GM04504 (cell line): ENCODE results near the gene KCNIP3.
"Not testable (repeated sequence)": the region's sequence is repeated elsewhere in the genome, so short reads cannot be mapped to it uniquely, and the experiment has no call there.

Experiments
- DNase-seq: peaks from one replicate; pipeline ENCODE4 v3.0.0-alpha.2; 2012; ENCODE audit warnings: low read depth

The KCNIP3 gene

DNA sequence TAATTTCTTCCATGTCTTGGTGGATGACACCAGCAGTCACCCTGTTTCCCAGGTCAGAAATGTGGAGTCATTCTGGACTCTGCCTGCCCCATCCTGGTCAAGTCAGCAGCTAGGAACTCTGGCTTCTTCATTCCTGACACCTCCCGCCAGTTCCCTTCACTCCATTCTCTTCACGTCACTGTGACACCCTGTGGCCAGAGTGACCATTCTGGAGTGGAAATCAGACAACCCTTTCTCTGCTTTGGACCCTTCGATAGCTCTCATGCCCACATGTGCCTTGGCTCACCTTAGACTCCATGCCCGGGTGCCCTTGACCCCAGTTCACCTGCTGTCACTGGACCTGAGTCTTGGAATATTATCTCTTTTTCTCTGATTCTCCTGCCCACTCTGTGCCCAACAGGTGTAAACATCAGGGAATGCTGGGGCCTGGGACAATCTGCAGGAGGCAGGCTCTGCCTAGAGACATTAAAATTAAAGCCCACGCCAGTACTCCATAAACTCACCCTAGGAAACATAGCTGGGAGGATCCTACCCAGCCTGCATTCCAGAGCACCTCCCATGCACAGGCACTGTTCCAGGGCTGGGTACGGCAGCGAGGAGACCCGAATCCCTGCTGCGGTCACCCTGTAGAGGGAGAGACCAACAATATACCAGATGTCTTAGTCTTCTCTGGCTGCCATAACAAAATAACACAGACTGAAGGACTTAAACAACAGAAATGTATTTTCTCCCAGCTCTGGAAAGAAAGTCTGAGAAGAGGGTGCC, 64.3 kb downstream of the KCNIP3 start:
- no peak for DNase-seq

DNA sequence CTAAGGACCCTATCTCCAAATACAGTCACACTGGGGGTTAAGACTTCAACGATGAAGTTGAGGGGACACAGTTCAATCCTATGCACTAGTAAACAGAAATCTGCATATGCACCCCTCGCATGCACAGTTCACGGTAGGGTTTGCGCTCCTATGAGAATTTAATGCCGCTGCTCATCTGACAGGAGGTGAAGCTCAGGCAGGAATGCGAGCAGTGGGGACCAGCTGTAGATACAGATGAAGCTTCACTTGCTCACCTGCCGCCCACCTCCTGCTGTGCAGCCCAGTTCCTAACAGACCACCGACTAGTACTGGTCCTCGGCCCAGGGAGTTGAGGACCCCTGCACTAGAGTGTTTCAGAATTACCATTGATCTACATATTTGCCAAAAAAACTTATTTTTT, 65.3 kb downstream of the KCNIP3 start:
- DNase-seq: no peak

GRCh38 chr2:95366514-95366913, 69.4 kb downstream of the KCNIP3 start:
- no peak for DNase-seq

DNA sequence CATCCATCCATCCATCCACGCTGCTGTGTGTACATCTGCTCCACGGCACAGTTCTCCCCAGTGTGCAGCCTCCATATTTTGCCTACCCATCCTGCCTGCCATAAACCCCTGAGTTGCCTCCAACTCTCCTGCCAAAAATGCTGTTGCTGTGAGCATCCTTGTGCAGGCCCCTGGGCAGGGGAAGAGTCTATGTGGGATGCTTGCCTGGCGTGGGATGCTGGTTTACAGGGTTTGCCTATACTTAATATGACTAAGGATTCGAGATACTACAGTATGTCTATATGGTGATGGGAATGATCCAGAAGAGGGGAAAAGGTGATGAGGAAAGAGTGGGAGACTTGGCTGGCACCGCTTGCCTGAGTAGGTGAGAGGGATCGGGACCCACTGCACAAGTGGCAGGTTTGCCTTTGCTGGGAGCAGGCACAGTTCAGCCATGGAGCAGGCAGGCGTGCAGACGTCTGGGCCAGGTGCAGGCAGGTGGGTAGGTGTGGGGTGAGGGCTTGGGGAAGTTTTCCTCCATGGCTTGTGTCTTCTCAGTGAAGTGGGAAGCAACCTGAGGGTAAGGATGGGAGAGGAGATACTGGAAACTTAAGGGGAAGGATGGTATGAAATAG, 75.2 kb downstream of the KCNIP3 start:
- DNase-seq: no peak

GRCh38 chr2:95372845-95373244, 75.7 kb downstream of the KCNIP3 start:
- no peak for DNase-seq

GRCh38 chr2:95374029-95374428, 76.9 kb downstream of the KCNIP3 start:
- DNase-seq: no peak

GRCh38 chr2:95374451-95374920, 77.3 kb downstream of the KCNIP3 start:
- no peak for DNase-seq

DNA sequence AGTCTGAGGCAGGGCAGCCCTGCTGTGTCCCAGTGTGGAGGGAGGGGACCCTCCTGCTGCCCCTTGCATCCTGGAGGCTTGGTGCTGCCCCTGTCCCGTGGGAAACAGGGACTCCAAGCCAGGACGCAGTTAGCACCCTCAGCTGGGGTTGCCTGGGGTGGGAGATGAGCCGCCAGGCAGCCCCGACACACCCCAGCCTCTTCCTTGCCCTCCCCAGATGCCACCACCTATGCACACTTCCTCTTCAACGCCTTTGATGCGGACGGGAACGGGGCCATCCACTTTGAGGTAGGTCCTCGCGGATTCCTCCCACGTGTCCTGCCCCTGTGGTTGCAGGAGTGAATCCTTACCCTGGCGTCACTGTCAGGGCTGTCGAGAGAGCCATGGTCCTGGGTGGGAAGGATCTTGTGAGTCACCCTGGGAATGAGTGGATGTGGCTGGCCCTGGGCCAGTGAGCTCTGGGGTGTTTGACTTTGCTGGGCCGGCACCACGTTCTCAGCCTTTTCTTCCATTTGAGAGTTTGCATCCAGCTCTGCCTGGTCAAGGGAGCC, 77.8 kb downstream of the KCNIP3 start:
- DNase-seq: no peak

DNA sequence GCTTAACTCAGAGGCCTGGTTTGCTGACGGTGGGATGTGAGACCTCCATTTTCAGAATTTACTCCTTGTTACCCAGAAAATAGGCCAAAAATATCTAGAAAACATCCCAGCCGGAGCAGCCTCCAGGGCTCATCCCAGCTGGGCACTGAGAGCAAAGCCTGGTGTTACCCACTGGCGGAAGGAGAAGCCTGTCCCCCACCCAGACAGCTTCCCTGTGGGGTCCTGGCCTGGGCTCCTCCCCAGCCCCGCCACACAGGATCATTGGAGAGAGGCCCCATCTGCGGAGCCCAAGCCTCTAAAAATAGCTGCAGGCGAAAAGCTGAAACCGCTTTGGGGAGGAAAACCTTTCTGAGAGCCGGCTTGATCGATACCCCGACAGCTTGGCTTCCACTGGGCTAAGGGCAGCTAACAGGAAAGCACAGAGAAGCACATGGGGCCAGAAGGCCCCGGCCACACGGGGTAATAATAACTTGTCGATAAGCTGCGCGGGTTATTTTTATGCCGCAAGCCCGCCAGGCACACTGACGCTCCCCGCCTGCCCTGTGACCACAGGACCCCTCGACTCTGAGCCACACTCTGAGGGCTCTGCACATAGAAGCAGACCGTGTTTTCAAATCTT, 78.5 kb downstream of the KCNIP3 start:
- DNase-seq: no peak

DNA sequence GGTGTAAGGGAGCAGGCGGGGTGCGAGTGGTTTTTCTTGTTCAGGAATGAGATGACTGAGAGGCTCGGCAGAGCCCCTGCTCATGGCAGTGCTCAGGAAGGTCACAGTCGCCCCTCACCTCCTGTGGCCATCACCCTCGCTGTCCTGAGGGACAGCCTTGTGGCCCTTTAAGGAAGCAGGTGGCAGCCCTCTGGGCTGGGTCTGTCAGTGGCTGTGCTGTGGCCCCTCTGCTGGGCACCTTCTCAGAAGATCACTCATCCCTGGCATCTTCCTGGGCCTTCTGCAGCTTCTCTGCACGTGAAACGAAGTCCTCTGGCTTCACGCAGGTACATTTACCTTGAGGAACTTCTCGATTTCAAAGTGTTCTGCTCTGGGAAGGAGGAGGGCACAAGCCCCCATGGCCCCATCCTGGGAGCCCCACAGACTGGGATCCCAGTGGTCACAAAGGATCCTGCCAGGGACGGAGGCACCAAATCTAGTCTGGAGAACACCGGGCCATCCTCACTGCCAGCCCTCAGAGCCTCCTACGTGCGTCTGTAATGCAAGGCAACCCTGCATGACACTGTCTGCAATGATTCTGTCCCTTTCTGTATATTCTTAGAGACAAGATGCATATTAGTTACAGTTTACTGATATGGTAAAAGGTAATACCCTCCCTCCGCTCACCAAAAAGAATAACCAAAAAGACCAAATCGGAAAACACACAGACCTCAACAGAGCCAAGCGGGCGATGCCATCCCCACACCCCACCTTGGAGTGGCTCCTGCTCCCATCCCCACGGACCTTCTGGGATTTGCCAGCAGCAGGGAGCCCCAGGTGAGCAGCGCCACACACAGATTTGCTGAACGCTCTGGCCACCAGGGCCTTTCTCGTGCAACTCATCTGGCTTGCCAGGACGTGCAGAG, 79.4 kb downstream of the KCNIP3 start:
- no peak for DNase-seq

DNA sequence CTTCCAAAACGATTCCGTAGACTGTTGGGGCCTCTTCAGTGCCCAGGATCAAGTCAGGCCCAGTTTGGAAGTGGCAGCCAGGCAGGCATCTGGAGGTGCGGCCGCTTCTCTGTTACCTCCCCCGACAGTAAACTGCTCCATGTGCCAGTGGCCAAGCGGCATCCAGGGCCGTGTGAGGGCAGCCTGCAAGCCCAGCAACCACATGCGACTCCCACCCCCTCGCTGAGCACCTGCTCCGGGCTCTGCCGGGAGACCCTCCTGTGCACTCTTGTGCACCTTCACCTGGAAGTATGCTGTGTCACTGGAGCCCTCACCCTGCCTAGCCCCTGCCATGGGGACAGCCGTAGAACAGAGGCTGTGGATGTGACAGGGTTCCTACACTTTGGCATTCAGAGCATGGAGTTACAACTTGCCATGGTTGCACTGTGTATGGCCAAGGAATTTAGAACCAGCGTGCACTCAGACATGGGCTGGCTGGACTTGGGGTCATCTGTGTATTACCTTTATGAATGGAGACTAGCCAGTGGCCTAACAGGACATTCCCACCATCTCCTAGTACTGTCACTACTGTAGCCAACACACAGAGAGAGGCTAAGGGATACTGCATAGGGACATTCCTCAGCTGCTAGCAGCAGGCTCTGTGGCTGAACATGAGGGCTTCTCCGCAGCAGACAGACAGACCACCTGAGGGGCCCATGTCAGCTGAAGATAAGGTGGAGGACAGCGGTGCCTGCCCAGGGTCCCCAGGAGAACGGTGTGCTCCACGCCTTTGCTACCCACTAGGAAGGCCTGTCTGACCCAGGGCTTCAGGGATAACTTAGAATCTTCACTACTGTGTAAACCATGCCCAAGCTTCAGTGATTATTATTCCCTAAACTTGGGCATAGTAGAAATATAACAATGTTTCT, 80.3 kb downstream of the KCNIP3 start:
- DNase-seq: no peak

- DNase-seq: not testable (repeated sequence)
Measured at GRCh38 chr2:95378281-95378680, 81.1 kb downstream of the KCNIP3 start.

DNA sequence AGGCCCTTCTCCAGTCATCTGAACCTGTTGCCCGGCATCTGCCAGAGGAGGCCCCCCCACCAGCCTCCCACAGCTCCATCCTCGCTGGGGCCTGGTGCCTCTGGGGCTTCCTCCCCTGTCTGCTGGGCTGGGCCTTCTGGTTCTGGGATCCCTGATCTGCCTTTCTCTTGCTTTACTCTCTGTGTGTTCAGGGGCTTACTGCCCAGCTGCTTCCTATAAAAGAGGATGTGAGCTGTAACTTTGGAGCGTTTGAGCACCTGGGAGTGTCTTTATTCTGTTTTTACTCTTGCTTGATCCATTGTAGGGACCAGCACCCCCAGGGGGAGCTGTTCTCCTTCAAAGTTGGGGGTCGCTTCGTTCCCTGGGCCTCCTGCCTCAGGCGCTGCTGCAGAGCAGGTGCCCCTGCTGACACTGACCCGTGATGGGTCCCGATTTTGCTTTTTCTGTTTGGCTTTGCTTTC, 82.3 kb downstream of the KCNIP3 start:
- DNase-seq: no peak

DNA sequence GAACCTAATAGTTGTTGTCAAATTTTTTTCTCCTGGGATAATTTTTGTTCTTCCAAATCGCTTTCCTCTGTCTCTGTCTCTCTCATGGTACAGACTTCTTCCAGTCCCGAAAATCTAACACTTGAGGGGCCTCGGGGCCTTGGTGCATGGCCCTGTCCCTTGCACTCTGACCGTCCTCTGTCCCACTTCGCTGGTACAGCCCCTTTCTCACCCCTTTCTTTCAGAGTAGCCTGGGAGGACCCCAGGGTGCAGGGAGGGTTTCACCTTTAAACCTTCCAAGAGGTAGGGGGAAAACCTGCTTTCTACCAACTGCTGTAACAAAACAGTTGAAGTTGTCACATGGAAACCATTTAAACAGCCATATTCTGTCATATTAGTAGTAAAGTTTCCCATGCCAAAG, 83.1 kb downstream of the KCNIP3 start:
- no peak for DNase-seq

- no peak for DNase-seq
Measured at GRCh38 chr2:95380731-95381130, 83.6 kb downstream of the KCNIP3 start.

DNA sequence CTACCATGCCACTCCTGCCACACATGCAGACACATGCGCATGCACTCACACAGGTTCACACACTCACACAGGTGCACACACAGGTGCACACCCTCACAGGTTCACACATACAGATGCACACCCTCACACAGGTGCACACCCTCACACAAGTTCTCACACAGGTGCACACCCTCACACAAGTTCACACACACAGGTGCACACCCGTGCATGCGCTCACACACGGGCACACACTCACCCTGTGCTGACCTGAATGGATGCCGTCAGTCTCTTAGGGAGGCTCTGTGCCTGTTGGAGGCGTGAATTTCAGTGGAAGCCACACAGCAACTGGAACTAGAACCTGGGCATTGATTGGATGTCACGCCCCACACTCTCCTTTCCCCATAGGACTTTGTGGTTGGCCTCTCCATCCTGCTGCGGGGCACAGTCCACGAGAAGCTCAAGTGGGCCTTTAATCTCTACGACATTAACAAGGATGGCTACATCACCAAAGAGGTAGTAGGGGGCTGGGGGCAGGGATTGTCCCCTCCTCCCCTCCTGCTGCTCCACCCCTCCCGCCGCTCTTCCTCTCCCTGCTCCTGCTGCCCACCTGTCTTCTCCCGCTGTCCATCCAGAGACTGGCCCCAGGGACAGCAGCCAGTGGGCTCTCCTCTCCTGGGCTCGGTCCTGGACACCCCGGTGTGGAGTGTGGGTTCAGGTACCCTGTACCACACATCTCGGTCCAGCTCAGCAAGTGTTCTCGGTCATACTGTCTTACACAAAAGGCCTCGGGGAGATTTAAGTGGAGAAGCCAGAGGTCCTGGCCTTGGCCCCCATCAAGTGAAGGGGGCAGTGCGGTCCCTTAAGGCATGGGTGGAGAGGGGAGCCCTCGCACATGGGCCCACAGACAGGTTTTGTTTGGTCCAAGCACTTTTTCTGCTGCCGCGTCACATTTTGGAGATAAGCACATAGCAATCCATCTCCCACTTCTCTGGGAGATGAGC, 84.4 kb downstream of the KCNIP3 start:
- no peak for DNase-seq

DNA sequence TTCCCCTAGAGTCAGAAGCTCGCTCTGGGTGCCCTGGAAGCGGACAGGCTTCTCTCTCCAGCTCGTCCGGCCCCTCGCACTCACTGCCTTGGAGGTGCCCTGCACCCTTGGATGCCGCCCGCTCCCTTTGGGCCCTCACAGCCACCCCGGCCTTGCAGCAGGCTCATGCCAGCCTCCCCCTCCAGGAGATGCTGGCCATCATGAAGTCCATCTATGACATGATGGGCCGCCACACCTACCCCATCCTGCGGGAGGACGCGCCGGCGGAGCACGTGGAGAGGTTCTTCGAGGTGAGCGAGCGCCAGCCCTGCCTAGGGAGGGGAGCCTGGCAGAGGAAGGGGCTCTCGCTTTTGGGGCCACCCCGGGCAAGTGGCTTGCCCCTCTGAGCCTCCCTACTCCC, 85.0 kb downstream of the KCNIP3 start:
- DNase-seq: no peak

DNA sequence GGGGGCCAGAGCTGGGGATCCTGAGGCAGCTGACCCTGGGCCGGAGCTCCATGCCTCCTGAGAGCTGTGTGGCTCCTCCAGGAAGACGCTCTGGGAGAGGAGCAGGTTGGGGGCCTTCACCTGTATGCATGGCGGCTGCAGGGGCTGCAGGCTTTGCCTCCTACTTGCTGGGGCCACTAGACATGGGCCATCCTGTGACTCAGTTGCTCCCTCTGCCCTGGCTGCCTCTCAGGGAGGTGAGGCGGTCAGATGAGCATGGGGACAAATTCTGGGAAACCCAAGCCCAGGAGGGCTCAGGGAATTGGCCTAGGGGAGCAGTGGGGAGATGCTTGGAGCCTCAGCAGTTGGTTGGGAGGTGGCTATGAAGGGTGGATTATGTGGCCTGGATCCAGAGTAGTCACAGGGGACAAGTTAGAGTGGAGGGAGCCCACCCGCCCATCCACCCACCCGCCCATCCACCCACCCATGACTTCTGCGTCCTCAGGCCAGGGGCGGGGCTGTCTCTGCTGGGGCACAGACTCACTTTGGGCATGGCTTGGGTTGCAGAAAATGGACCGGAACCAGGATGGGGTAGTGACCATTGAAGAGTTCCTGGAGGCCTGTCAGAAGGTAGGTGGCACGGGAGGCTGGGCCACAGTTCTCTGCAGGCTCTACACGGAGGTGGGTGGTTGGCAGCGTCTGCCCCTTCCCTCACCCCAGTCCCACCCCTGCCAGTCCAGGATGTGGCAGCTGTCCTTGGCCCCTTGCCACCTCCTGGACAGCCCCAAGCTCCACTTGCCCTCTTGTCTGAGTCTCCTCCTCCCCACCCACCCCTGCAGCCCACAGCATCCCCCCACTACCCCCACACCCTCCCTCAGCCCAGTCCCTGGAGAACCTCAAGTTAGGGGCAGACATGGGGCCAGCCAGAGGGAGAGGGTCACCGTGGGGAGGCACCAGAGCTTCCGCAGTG, 85.8 kb downstream of the KCNIP3 start:
- DNase-seq: no peak
